GM19452 (cell line): Measurements from ENCODE around the gene AP2A2.

Experiments used
- ATAC-seq: cut with Tn5 transposase; IDR thresholded peaks from one replicate; pipeline ENCODE4 v1.9.1; 2021; ENCODE audit not compliant: unreplicated experiment

The AP2A2 gene

DNA sequence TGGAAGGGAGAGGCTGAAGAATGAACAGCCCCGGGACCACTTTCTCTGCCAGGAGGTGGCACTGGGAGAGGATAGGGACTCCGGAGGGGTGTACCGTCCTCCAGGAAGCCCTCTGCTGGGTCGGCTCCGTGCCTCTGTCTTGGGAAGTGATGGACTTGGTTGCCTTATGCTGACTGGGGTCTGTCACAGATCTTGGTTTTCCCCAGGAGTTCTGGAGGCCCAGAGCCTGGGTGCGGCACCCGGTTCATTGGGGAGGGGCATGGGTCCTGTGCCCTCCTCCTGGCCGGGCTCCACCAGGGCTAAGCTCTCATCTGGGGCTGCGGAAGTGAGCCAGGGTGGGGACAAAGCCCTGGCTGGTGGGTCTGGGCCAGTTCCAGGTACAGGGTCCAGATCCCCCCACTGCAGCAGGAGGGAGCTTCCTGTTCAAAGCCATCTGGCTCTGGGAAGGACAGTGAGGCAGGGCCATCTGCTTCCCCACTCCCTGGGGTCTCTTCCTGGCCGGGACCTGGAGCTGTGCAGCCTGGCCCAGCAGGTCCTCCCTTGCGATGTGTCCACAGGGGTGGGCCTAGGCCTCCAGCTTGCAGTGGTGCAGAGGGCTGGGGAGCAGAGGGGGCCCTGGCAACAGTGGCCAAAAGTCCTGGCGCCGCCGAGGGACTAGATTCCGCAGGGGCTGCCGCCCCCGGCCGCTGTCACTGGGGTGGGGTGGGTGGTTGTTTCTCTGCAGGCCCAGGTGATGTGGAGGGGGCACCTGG lies 1.1 kb upstream of the AP2A2 start:
- ATAC-seq, result no peak

- no peak for ATAC-seq
These were observed 543 bp upstream of the AP2A2 start for GRCh38 chr11:925158-925495.

GRCh38 chr11:926341-926916 lies 759 bp downstream of the AP2A2 start:
- no peak for ATAC-seq

DNA sequence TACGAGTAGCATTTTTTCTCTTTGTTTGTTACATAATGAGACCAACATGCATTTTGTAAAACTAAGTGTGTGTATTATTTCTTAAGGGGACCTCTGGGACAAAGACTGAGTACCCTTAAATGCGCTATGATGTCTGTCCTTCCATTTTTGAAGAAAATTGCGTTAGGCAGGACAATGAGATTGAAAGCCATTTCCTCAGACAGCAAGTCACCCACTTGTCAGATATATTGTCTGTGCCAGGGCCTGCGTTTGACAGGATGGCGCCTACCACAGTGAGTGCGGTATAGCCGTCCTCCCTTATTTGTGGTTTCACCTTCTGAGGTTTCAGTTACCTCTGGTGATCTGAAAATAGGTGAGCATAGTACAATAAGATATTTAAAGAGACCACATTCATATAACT lies 2.2 kb downstream of the AP2A2 start:
- ATAC-seq, result no peak

DNA sequence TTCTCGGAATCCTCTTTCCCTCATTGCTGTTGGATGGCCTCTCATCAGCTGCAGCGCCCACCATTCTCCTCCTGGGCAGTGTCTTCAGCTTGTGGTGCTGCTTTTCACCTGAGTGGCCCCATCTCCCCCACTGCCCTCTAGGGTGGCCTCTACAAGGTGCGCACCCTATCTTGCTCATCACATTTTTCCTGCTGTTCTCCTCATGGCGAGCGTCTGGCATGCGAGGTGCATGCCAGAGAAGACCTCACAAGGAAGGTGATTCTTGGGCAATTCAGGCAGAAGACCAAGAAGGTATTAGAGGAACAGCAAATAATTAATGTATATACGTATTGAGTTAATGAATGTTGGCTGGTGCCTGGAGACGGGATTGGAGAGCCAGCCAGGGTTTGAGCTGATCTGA lies 3.1 kb downstream of the AP2A2 start:
- no peak for ATAC-seq

DNA sequence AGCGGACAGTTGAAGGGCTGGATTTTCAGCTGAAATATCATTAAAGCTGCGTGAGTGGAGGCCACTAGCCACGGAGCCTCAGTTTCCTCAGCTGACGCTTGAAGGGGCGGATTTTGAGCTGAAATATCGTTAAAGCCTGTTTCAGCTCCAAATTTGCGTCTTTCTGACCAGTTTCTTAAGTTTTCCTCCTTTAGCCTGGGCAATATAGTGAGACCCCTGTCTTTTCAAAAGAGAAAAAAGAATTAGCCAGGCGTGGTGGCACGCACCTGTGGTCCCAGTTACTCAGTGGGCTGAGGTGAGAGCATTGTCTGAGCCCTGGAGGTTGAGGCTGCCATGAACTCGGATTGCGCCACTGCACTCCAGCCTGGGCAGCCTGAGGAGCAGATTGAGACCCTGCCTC lies 3.7 kb downstream of the AP2A2 start:
- no peak for ATAC-seq

GRCh38 chr11:931385-931784 lies 5.7 kb downstream of the AP2A2 start:
- no peak for ATAC-seq

- no peak for ATAC-seq
These were observed 6.8 kb downstream of the AP2A2 start for GRCh38 chr11:932435-932834.

- no peak for ATAC-seq
These were observed 7.6 kb downstream of the AP2A2 start for GRCh38 chr11:933142-933851.

GRCh38 chr11:933936-934335 lies 8.3 kb downstream of the AP2A2 start:
- ATAC-seq, result no peak

DNA sequence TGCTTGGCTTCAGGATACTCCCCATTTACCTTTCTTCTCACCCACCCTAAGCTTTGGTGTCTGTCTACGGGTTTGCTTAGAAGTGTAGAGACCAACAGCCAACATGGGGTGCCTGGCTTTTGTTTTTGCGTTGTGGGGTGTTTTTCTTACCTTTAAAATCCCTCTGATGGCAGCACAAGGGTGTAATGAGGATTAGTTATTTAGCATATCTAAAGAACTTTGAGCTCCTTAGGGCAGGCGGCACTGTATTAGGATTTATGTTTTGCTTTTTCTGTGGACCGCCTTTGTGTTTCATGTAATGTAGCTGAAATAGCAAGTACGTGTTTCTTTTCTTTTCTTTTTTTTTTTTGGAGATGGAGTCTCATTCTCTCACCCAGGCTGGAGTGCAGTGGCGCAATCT lies 8.9 kb downstream of the AP2A2 start:
- ATAC-seq, result no peak

GRCh38 chr11:936199-936598 lies 10.5 kb downstream of the AP2A2 start:
- ATAC-seq, result no peak

DNA sequence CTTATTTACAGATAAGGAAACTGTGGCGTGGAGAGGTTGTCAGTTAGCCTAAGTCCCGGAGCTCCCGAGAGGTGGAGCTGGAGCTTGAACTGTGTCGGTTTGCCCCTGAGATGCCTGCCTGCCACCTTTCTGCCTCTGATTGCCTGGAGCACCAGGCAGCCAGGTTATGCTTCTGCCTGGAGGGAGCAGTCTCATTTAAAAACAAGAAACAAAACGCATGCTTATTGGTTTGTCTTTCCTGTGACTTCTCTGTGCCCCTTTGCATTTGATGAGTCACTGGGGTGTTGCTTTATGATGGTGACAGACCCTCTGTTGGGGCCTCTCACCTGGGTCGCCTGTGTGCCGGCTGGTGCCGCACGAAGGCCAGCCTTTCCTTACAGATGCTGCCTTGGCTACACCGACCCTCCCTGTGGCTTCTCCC lies 12.2 kb downstream of the AP2A2 start:
- ATAC-seq, result no peak

GRCh38 chr11:940496-941135 lies 14.9 kb downstream of the AP2A2 start:
- no peak for ATAC-seq

DNA sequence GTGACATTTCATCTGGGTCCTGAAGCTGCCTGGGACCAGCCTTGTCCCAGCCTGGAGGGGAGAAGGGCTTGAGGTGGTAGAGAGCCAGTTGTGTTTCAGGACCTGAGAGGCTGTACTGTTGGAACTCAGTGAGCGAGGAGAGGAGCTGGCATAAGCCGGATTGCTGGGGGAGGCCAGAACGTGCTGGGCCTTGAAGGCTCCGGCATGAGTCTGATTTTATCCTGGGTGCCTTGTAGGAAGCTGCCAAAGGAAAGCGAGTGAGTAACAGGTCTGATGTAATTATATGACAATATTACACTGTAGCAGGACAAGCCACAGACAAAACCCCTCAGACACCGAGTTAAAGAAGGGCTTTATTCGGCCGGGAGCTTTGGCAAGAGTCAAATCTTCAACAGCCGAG lies 17.2 kb downstream of the AP2A2 start:
- ATAC-seq, result no peak

GRCh38 chr11:944711-945470 lies 19.2 kb downstream of the AP2A2 start:
- ATAC-seq, result no peak

DNA sequence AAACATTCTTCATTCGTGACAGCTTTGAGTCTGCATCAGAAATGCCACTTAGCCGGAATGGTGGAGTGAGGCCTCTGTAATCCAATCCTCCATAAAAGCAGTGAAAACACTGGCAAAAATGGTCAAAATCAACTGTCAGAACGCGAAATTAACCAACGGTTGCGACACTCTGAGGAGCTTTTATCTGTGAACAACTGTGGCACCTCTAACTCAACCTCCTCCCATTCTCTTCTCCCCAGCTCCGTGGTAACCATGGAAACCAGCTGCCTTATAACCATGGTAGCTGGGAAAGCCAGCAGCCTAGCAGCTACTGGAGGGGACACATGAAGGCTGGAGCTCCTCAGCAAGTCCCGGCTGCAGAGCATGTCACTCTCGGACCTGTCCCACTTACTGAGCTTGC lies 20.3 kb downstream of the AP2A2 start:
- no peak for ATAC-seq

- ATAC-seq, result no peak
These were observed 22.1 kb downstream of the AP2A2 start for GRCh38 chr11:947744-948143.

GRCh38 chr11:951507-951906 lies 25.8 kb downstream of the AP2A2 start:
- no peak for ATAC-seq

DNA sequence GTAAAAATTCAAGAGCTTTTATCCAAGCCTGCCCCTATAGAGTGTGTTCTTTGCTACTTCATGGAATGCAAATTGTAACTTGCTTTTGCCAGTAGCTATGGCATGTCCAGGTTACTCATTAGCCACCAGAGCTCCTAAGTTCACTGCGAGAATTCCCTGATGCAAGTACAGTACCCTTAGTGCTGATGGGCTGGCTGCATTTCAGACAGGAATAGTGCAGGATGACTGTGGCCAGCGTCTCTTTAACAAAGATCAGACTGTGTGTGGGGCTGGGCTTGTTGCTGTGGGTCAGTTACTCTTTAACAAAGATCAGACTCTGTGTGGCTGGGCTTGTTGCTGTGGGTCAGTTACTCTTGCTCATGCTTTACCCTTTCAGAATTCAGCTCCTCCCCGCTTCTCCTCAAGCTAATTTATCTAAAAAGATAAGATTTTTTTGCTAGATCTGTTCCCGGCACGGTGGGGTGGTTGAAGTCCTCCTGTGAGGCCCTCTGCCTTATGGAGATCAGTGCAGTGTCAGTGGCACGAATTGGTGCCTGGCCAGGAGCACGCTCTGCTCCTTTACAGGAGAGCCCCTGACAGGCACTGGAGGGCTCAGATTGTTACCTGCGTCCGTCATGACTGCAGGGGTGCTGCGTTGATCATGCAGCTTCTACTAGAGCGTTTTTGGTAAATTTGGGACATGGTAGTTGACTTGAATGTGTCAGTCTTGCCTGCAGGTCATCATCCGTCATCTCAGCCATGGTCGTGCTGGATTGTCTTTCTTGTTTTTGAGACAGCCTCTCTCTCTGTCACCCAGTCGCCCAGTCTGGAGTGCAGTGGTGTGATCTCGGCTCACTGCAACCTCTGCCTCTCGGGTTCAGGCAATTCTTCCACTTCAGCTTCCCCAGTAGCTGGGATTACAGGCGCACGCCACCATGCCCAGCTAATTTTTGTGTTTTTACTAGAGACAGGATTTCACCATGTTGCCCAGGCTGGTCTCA lies 27.0 kb downstream of the AP2A2 start:
- no peak for ATAC-seq
